ENCODE results near the gene HNRNPLL. TPM values are rescaled to one million over a fixed set of nuclear protein-coding genes. Genes with fewer than 3 reads are reported as not detected.

The HNRNPLL gene
- total RNA-seq, 4 donors from 2014 or later, result 35.6 to 100 (median 55.4) TPM

GRCh38 chr2:38553554-38553953 lies 49.2 kb downstream of the HNRNPLL start:
- intact Hi-C loops (cut with DNase I; ENCODE audit: low total_unique reads), result no loop called here
- Histone ChIP-seq H3K27me3 (no peaks in the 10 kb centered on the region), H3K4me1 (no peaks in the 10 kb centered on the region), H3K9me3 (no peaks in the 10 kb centered on the region), H3K4me3 (no peak overlapping the region), H3K36me3 (no peaks in the 10 kb centered on the region), H3K27ac (no peak overlapping the region)
- TF ChIP-seq POLR2A (IDR thresholded peaks at IDR 0.05), result no peak
- no peak for TF ChIP-seq CTCF (IDR thresholded peaks at IDR 0.05)
- no peak for DNase-seq

GRCh38 chr2:38552259-38552658 lies 50.5 kb downstream of the HNRNPLL start:
- H3K27me3 ChIP-seq, result no peaks in the 10 kb centered on the region
- no peak overlapping the region for H3K27ac ChIP-seq
- no peaks in the 10 kb centered on the region for H3K9me3 ChIP-seq
- intact Hi-C loops (cut with DNase I; ENCODE audit: low total_unique reads), result no loop called here
- no peak overlapping the region for H3K4me3 ChIP-seq
- no peaks in the 10 kb centered on the region for H3K36me3 ChIP-seq
- no peak for TF ChIP-seq POLR2A (IDR thresholded peaks at IDR 0.05)
- no peak for TF ChIP-seq CTCF (IDR thresholded peaks at IDR 0.05)
- no peak for DNase-seq
- H3K4me1 ChIP-seq, result no peaks in the 10 kb centered on the region

GRCh38 chr2:38551746-38552145 lies 51.0 kb downstream of the HNRNPLL start:
- H3K27me3 ChIP-seq, result no peaks in the 10 kb centered on the region
- DNase-seq, result no peak
- H3K4me1 ChIP-seq, result no peaks in the 10 kb centered on the region
- H3K4me3 ChIP-seq, result no peak overlapping the region
- no peak overlapping the region for H3K27ac ChIP-seq
- intact Hi-C loops (cut with DNase I; ENCODE audit: low total_unique reads), result no loop called here
- no peak for TF ChIP-seq CTCF (IDR thresholded peaks at IDR 0.05)
- TF ChIP-seq POLR2A (IDR thresholded peaks at IDR 0.05), result no peak
- H3K9me3 ChIP-seq, result no peaks in the 10 kb centered on the region
- H3K36me3 ChIP-seq, result no peaks in the 10 kb centered on the region

- H3K4me3 ChIP-seq, result no peak overlapping the region
- H3K36me3 ChIP-seq, result no peaks in the 10 kb centered on the region
- intact Hi-C loops (cut with DNase I; ENCODE audit: low total_unique reads), result no loop called here
- H3K27me3 ChIP-seq, result no peaks in the 10 kb centered on the region
- TF ChIP-seq POLR2A (IDR thresholded peaks at IDR 0.05), result no peak
- no peak for DNase-seq
- no peak overlapping the region for H3K27ac ChIP-seq
- no peaks in the 10 kb centered on the region for H3K4me1 ChIP-seq
- H3K9me3 ChIP-seq, result no peaks in the 10 kb centered on the region
Measured at GRCh38 chr2:38551171-38551570, 51.6 kb downstream of the HNRNPLL start.

- H3K27ac ChIP-seq, result no peak overlapping the region
- H3K4me3 ChIP-seq, result no peak overlapping the region
- H3K4me1 ChIP-seq, result no peaks in the 10 kb centered on the region
- intact Hi-C loops (cut with DNase I; ENCODE audit: low total_unique reads), result no loop called here
- DNase-seq, result no peak
- no peaks in the 10 kb centered on the region for H3K9me3 ChIP-seq
- TF ChIP-seq POLR2A (IDR thresholded peaks at IDR 0.05) (no peak), CTCF (IDR thresholded peaks at IDR 0.05) (no peak)
- H3K27me3 ChIP-seq, result no peaks in the 10 kb centered on the region
- no peaks in the 10 kb centered on the region for H3K36me3 ChIP-seq
Measured at GRCh38 chr2:38549851-38550250, 52.9 kb downstream of the HNRNPLL start.

- H3K4me3 ChIP-seq, result no peak overlapping the region
- no peaks in the 10 kb centered on the region for H3K27me3 ChIP-seq
- H3K27ac ChIP-seq, result no peak overlapping the region
- intact Hi-C loops (cut with DNase I; ENCODE audit: low total_unique reads), result no loop called here
- TF ChIP-seq POLR2A (IDR thresholded peaks at IDR 0.05), result no peak
- no peak for TF ChIP-seq CTCF (IDR thresholded peaks at IDR 0.05)
- H3K9me3 ChIP-seq, result no peaks in the 10 kb centered on the region
- H3K36me3 ChIP-seq, result no peaks in the 10 kb centered on the region
- H3K4me1 ChIP-seq, result no peaks in the 10 kb centered on the region
- DNase-seq, result no peak
Measured at GRCh38 chr2:38549071-38549704, 53.5 kb downstream of the HNRNPLL start.

Data from uterus (tissue), 4 donors.